NCI-H82 treated with DMSO at 0.1 percent for 48 hours (cell line): ENCODE data around the gene MCEE.
"Not testable (repeated sequence)": the region's sequence is repeated elsewhere in the genome, so short reads cannot be mapped to it uniquely, and the experiment has no call there.

Experiments
- DNase-seq: peaks from one replicate; lab custom pipeline; 2025; ENCODE audit not compliant: unreplicated experiment; lab: John Stamatoyannopoulos, UW

The MCEE gene

GRCh38 chr2:71130152-71130904 lies at the start of gene MCEE, which contains the start of gene MPHOSPH10:
TSS of gene MCEE (minus strand) at chr2:71130229. CDS start at chr2:71130219, 10 bp downstream.
TSS of gene MPHOSPH10 (plus strand) at chr2:71130634. CDS start at chr2:71130666, 32 bp downstream.
- DNase-seq, result peak; percentile 79

GRCh38 chr2:71178836-71179235 lies 48.8 kb upstream of the MCEE start:
- not testable (repeated sequence) for DNase-seq

- no peak for DNase-seq
These were observed 44.2 kb upstream of the MCEE start for GRCh38 chr2:71174207-71174606.

- no peak for DNase-seq
These were observed 43.1 kb upstream of the MCEE start for GRCh38 chr2:71173096-71173495.

- no peak for DNase-seq
These were observed 36.8 kb upstream of the MCEE start for GRCh38 chr2:71166812-71167211.

GRCh38 chr2:71157124-71157793 lies 27.2 kb upstream of the MCEE start:
- DNase-seq, result peak; percentile 46

GRCh38 chr2:71156573-71156972 lies 26.5 kb upstream of the MCEE start:
- peak; percentile 76 for DNase-seq

- no peak for DNase-seq
These were observed 25.8 kb upstream of the MCEE start for GRCh38 chr2:71155846-71156245.

- DNase-seq, result no peak
These were observed 24.8 kb upstream of the MCEE start for GRCh38 chr2:71154798-71155197.

- DNase-seq, result no peak
These were observed 24.2 kb upstream of the MCEE start for GRCh38 chr2:71154279-71154678.

GRCh38 chr2:71153585-71154224 lies 23.7 kb upstream of the MCEE start:
- no peak for DNase-seq

- DNase-seq, result no peak
These were observed 21.6 kb upstream of the MCEE start for GRCh38 chr2:71151620-71152019.

GRCh38 chr2:71150082-71150816 lies 20.2 kb upstream of the MCEE start:
- no peak for DNase-seq

GRCh38 chr2:71148506-71149063 lies 18.6 kb upstream of the MCEE start:
- DNase-seq, result no peak

GRCh38 chr2:71143782-71144181 lies 13.8 kb upstream of the MCEE start:
- no peak for DNase-seq

- no peak for DNase-seq
These were observed 6.1 kb upstream of the MCEE start for GRCh38 chr2:71136174-71136573.

- no peak for DNase-seq
These were observed 3.6 kb upstream of the MCEE start for GRCh38 chr2:71133603-71134002.

- not testable (repeated sequence) for DNase-seq
These were observed 1.5 kb upstream of the MCEE start for GRCh38 chr2:71131387-71132166.

GRCh38 chr2:71130905-71131244 lies 846 bp upstream of the MCEE start:
- DNase-seq, result no peak

- DNase-seq, result no peak
These were observed 202 bp downstream of the MCEE start for GRCh38 chr2:71129902-71130151.
